HepG2 (cell line): ENCODE data around the gene PTPN5. TPM values are rescaled to one million over a fixed set of nuclear protein-coding genes. Genes with fewer than 3 reads are reported as not detected.

Experiments used
- ATAC-seq: fragments of 200-7000 bp; cut with Tn5 transposase; 3 replicates; pipeline ENCODE4 v1.9.1; 2020; ENCODE audit warnings: mild to moderate bottlenecking, moderate library complexity
- BruUV-seq: library from RNA; stranded (reverse); fragments of 400-500 nt; replicated peaks from 2 replicates; lab custom pipeline; 2021; lab: Mats Ljungman, UMichigan
- CTCF ChIA-PET: fragments of 300-600 bp; formaldehyde crosslinking; extraction: SDS; loops from one replicate; lab custom pipeline; 2021; ENCODE audit warnings: low total read pairs, inconsistent platforms, low intra/inter-chr PET ratio; lab: Yijun Ruan, JAX
- POLR2A ChIA-PET: fragments of 350-600 bp; sonication (Branson Sonifier 250); formaldehyde crosslinking; loops from one replicate; lab custom pipeline; 2020; ENCODE audit warnings: antibody characterized with exemption, inconsistent platforms; lab: Yijun Ruan, JAX
- DNase-seq: peaks from one replicate; pipeline ENCODE4 v3.0.0-alpha.2; 2015; ENCODE audit warnings: low spot score
- FAIRE-seq: peaks from 3 replicates; lab custom pipeline; 2011; peaks lifted over from hg19 to GRCh38; lab: Jason Lieb, UNC
- H2AFZ ChIP-seq: one replicate; pipeline ENCODE4 v1.6.1; 2011; ENCODE audit warnings: low read length, inconsistent platforms
- H3K27ac ChIP-seq: fragments of 300-600 bp; 3 replicates; pipeline ENCODE4 v1.8.0; 2011; ENCODE audit warnings: mixed run types, mild to moderate bottlenecking, mixed read lengths, low read length, inconsistent platforms; ENCODE audit not compliant: insufficient read depth; ENCODE audit errors: extremely low read length
- H3K27me3 ChIP-seq, 2 experiments: fragments of 200-600 bp in 1 of 2; 2 replicates in 1 of 2; 3 replicates in 1 of 2; pipeline versions ENCODE4 v1.6.0 to v1.8.0; 2011; ENCODE audit warnings: low read length in 2 of 2, mild to moderate bottlenecking in 2 of 2, moderate library complexity in 2 of 2, inconsistent platforms in 1 of 2; ENCODE audit not compliant: insufficient read depth in 2 of 2, control insufficient read depth in 1 of 2
- H3K36me3 ChIP-seq, 2 experiments: fragments of 200-600 bp in 1 of 2; replicated peaks in 1 of 2; 2 replicates in 1 of 2; 3 replicates in 1 of 2; pipeline versions ENCODE4 v1.5.1 to v1.8.0; 2011; ENCODE audit warnings: low read length in 2 of 2, inconsistent platforms in 1 of 2; ENCODE audit not compliant: insufficient read depth in 2 of 2, control insufficient read depth in 1 of 2
- H3K4me1 ChIP-seq: 2 replicates; pipeline ENCODE4 v1.5.1; 2012; ENCODE audit warnings: low read length, inconsistent platforms; ENCODE audit not compliant: insufficient read depth
- H3K4me2 ChIP-seq: 2 replicates; pipeline ENCODE4 v1.6.0; 2011; ENCODE audit warnings: low read depth, low read length, inconsistent platforms
- H3K4me3 ChIP-seq, 3 experiments: fragments of 200-600 bp in 1 of 3; sonication (generic), shearing (Covaris generic) in 1 of 3; replicated peaks in 1 of 3; 2 replicates each; pipeline ENCODE4 v1.5.1; 2011 to 2016; ENCODE audit warnings: low read length in 3 of 3, inconsistent platforms in 2 of 3, low read depth in 2 of 3, mild to moderate bottlenecking in 2 of 3, control low read depth in 1 of 3, mixed read lengths in 1 of 3; ENCODE audit not compliant: insufficient read depth in 1 of 3
- H3K79me2 ChIP-seq: one replicate; pipeline ENCODE4 v1.6.1; 2011; ENCODE audit warnings: low read length, inconsistent platforms; ENCODE audit not compliant: insufficient read depth
- H3K9ac ChIP-seq: 2 replicates; pipeline ENCODE4 v1.6.0; 2011; ENCODE audit warnings: mild to moderate bottlenecking, low read depth, low read length, inconsistent platforms; ENCODE audit not compliant: insufficient read depth
- H3K9me3 ChIP-seq: 2 replicates; pipeline ENCODE4 v1.5.1; 2012; ENCODE audit warnings: mild to moderate bottlenecking, low read length
- H4K20me1 ChIP-seq: 2 replicates; pipeline ENCODE4 v1.6.0; 2011; ENCODE audit warnings: inconsistent platforms, mild to moderate bottlenecking, low read length, moderate library complexity; ENCODE audit not compliant: insufficient read depth
- ISL2 ChIP-seq: sonication (generic); formaldehyde crosslinking; IDR thresholded peaks from 2 replicates; pipeline ENCODE4 v1.5.0; 2020; ENCODE audit warnings: missing genetic modification reagents
- KDM5B ChIP-seq: sonication (generic); formaldehyde crosslinking; IDR thresholded peaks from 2 replicates; pipeline ENCODE4 v1.4.0; 2020; ENCODE audit warnings: missing genetic modification reagents, mild to moderate bottlenecking, borderline replicate concordance
- NFYC ChIP-seq: IDR thresholded peaks from 2 replicates; pipeline ENCODE4 v1.6.1; 2016; ENCODE audit warnings: missing genetic modification reagents, missing compliant biosample characterization
- POLR2A ChIP-seq, 2 experiments: IDR thresholded peaks; 2 replicates each; pipeline ENCODE4 v1.6.1; 2011; ENCODE audit warnings: low read depth in 2 of 2, low read length in 2 of 2, mild to moderate bottlenecking in 1 of 2, moderate library complexity in 1 of 2; ENCODE audit not compliant: insufficient read depth in 1 of 2
- RFXAP ChIP-seq: sonication (generic); formaldehyde crosslinking; IDR thresholded peaks from 2 replicates; pipeline ENCODE4 v1.4.0; 2020; ENCODE audit warnings: missing genetic modification reagents, borderline replicate concordance
- SYNCRIP ChIP-seq: fragments of 200-400 bp; formaldehyde crosslinking; IDR thresholded peaks from 2 replicates; pipeline ENCODE4 v1.6.1; 2018; ENCODE audit warnings: mild to moderate bottlenecking, low read depth, low read length; ENCODE audit not compliant: insufficient read depth
- TCF12 ChIP-seq, 2 experiments: fragments of 450-650 bp in 1 of 2; sonication (generic) in 1 of 2; formaldehyde crosslinking in 1 of 2; IDR thresholded peaks; 2 replicates each; pipeline versions ENCODE4 v1.6.1 to v1.8.0; 2017 to 2022; ENCODE audit warnings: antibody characterized with exemption in 1 of 2, mild to moderate bottlenecking in 1 of 2, missing genetic modification reagents in 1 of 2, moderate library complexity in 1 of 2
- THAP11 ChIP-seq: IDR thresholded peaks from 2 replicates; pipeline ENCODE4 v1.6.1; 2016; ENCODE audit warnings: missing biosample characterization, missing genetic modification reagents
- TSC22D2 ChIP-seq: sonication (generic); formaldehyde crosslinking; IDR thresholded peaks from 2 replicates; pipeline ENCODE4 v1.5.1; 2020; ENCODE audit warnings: missing genetic modification reagents, mild to moderate bottlenecking, borderline replicate concordance
- ZNF343 ChIP-seq: sonication (generic); formaldehyde crosslinking; IDR thresholded peaks from 2 replicates; pipeline ENCODE4 v1.4.0; 2020; ENCODE audit warnings: mild to moderate bottlenecking, missing genetic modification reagents
- ZNF44 ChIP-seq: sonication (generic); formaldehyde crosslinking; IDR thresholded peaks from 2 replicates; pipeline ENCODE4 v1.5.1; 2020; ENCODE audit warnings: mild to moderate bottlenecking, missing genetic modification reagents
- WGBS: methylation state at CpG from one replicate; pipeline ENCODE4 v1.1.6; 2017; ENCODE audit warnings: low lambda C conversion rate; 5-methylcytosine and 5-hydroxymethylcytosine counted together
- in situ Hi-C: cut with HindIII; loops from 2 replicates; pipeline ENCODE4 v1.10.0; 2017; ENCODE audit warnings: low pct_unique_long_range_greater_than_20kb; ENCODE audit not compliant: extremely low pct_ligation_motif_present
- intact Hi-C: fragments of 100-400 bp; cut with micrococcal nuclease; formaldehyde crosslinking; loops from one replicate; pipeline ENCODE4 v1.10.0; 2022; ENCODE audit not compliant: unreplicated experiment
- polyA plus RNA-seq, 8 experiments: library from polyadenylated mRNA; depleted of rRNA in 3 of 8; stranded (reverse) in 7 of 8; unstranded in 1 of 8; fragments of >200 nt; fragmentation: Illumina TruSeq in 4 of 8; extraction: Trizol in 4 of 8; gene quantifications; 2 replicates each; pipeline versions ENCODE4 v1.2.1 to v1.2.3, GENCODE V29; 2011 to 2016; ENCODE audit warnings: low read depth in 4 of 8, missing spikeins in 1 of 8, mixed read lengths in 1 of 8; ENCODE audit not compliant: insufficient read depth in 1 of 8
- total RNA-seq, 5 experiments: library from RNA; depleted of rRNA; stranded (reverse); fragments of >200 nt; fragmentation: Illumina TruSeq; extraction: Trizol; gene quantifications; 2 replicates each; pipeline ENCODE4 v1.2.3, GENCODE V29; 2016; ENCODE audit warnings: low read depth in 1 of 5
- TF ChIP-seq, protein P1 (sequence below): sonication (generic); formaldehyde crosslinking; IDR thresholded peaks from 2 replicates; pipeline ENCODE4 v1.5.0; 2020; ENCODE audit warnings: mild to moderate bottlenecking, missing genetic modification reagents, borderline replicate concordance
- TF ChIP-seq, protein P2 (sequence below): sonication (generic); formaldehyde crosslinking; IDR thresholded peaks from 2 replicates; pipeline ENCODE4 v1.5.0; 2020; ENCODE audit warnings: mild to moderate bottlenecking, missing genetic modification reagents

The PTPN5 gene
- total and polyA plus RNA-seq, 2 of the 13 experiments (the other 11 are each of a cell fraction or from before 2014, with no cell fraction given) = not detected

DNA sequence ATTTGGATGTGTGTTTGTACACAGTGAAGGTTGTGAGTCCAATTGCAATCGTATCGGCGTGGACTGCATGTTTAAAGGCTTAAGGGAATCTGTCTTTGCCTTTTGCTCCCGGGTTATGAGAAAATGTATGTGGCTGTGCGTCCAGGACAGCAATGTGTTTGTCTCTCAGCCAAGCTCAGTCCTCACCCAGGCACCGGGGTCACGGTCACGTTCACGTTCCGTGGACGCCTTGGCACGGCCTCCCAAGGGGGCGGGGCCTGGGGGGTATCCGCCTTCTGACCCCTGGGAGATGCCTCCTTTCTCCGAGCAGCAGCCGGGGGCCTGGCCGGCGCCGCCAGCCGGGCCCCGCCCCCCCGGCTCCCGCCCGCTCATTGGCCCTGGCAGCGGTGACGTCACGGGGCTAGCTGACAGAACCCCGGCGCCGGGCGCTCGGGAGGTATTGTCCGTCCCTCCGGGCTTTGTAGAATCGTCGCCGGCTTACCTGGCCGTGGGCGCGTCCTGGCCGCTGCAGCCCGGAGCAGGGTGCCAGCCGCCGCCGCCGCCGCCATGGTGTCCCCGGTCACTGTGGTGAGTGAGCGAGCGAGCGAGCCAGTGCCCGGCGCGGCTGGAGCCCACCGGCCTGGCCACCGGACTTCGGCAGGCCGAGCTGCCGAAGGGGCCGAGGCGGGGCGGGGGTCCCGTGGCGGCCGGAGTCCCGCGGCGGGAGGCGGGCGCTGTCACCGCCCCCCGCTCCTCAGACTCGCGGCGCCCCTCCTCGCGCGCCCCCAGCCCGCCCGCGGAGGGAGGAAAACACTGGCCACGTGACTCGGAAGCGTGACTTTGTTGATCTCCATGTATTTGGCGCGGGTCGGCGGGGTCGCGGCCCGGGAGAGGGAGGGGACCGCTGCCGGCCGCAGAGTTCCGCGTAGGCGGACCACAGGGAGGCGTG, 93.0 kb downstream of the PTPN5 start, which contains the start of gene TMEM86A (continued):
- TF ChIP-seq THAP11 (CRISPR knock-in tag) (peak; percentile 32; the same call in 1 of the 2 replicates), NFYC (CRISPR knock-in tag) (peak; percentile 59), RFXAP (0 out of 2 replicates have a peak, but pooled peaks have one; percentile 26)

- no peak overlapping the region for H3K4me3 ChIP-seq
- CTCF ChIA-PET = no interaction called here
- H4K20me1 ChIP-seq = no peaks in the 10 kb centered on the region
- H3K4me1 ChIP-seq = peaks cover 16% of the 10 kb centered on the region
- POLR2A ChIA-PET = interaction anchor here (1.8 kb wide), 1 partner anchor 63 kb away, joined by 5 read pairs; the partner anchor contains the start of gene SPTY2D1
- H3K4me2 ChIP-seq = no peak overlapping the region
- no peak for FAIRE-seq
- no peaks in the 10 kb centered on the region for H3K79me2 ChIP-seq
- TF ChIP-seq, protein P1, sequence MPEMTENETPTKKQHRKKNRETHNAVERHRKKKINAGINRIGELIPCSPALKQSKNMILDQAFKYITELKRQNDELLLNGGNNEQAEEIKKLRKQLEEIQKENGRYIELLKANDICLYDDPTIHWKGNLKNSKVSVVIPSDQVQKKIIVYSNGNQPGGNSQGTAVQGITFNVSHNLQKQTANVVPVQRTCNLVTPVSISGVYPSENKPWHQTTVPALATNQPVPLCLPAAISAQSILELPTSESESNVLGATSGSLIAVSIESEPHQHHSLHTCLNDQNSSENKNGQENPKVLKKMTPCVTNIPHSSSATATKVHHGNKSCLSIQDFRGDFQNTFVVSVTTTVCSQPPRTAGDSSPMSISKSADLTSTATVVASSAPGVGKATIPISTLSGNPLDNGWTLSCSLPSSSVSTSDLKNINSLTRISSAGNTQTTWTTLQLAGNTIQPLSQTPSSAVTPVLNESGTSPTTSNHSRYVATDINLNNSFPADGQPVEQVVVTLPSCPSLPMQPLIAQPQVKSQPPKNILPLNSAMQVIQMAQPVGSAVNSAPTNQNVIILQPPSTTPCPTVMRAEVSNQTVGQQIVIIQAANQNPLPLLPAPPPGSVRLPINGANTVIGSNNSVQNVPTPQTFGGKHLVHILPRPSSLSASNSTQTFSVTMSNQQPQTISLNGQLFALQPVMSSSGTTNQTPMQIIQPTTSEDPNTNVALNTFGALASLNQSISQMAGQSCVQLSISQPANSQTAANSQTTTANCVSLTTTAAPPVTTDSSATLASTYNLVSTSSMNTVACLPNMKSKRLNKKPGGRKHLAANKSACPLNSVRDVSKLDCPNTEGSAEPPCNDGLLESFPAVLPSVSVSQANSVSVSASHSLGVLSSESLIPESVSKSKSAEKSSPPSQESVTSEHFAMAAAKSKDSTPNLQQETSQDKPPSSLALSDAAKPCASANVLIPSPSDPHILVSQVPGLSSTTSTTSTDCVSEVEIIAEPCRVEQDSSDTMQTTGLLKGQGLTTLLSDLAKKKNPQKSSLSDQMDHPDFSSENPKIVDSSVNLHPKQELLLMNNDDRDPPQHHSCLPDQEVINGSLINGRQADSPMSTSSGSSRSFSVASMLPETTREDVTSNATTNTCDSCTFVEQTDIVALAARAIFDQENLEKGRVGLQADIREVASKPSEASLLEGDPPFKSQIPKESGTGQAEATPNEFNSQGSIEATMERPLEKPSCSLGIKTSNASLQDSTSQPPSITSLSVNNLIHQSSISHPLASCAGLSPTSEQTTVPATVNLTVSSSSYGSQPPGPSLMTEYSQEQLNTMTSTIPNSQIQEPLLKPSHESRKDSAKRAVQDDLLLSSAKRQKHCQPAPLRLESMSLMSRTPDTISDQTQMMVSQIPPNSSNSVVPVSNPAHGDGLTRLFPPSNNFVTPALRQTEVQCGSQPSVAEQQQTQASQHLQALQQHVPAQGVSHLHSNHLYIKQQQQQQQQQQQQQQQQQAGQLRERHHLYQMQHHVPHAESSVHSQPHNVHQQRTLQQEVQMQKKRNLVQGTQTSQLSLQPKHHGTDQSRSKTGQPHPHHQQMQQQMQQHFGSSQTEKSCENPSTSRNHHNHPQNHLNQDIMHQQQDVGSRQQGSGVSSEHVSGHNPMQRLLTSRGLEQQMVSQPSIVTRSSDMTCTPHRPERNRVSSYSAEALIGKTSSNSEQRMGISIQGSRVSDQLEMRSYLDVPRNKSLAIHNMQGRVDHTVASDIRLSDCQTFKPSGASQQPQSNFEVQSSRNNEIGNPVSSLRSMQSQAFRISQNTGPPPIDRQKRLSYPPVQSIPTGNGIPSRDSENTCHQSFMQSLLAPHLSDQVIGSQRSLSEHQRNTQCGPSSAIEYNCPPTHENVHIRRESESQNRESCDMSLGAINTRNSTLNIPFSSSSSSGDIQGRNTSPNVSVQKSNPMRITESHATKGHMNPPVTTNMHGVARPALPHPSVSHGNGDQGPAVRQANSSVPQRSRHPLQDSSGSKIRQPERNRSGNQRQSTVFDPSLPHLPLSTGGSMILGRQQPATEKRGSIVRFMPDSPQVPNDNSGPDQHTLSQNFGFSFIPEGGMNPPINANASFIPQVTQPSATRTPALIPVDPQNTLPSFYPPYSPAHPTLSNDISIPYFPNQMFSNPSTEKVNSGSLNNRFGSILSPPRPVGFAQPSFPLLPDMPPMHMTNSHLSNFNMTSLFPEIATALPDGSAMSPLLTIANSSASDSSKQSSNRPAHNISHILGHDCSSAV (CRISPR knock-in tag) = no peak
- no peak for TF ChIP-seq ZNF343 (CRISPR knock-in tag)
- no peak for TF ChIP-seq TCF12 (IDR thresholded peaks at IDR 0.05)
- no peak for TF ChIP-seq TCF12 (CRISPR knock-in tag; IDR thresholded peaks at IDR 0.05)
- TF ChIP-seq, protein P2, sequence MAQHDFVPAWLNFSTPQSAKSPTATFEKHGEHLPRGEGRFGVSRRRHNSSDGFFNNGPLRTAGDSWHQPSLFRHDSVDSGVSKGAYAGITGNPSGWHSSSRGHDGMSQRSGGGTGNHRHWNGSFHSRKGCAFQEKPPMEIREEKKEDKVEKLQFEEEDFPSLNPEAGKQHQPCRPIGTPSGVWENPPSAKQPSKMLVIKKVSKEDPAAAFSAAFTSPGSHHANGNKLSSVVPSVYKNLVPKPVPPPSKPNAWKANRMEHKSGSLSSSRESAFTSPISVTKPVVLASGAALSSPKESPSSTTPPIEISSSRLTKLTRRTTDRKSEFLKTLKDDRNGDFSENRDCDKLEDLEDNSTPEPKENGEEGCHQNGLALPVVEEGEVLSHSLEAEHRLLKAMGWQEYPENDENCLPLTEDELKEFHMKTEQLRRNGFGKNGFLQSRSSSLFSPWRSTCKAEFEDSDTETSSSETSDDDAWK (CRISPR knock-in tag) = no peak
- no peak for TF ChIP-seq ISL2 (CRISPR knock-in tag)
- no peak for TF ChIP-seq ZNF44 (CRISPR knock-in tag)
- TF ChIP-seq POLR2A (IDR thresholded peaks at IDR 0.05; ENCODE audit: insufficient read depth in 1 of 2, low read depth in 2 of 2, low read length in 2 of 2) = no peak
- TF ChIP-seq TSC22D2 (CRISPR knock-in tag) = no peak
- no peak for TF ChIP-seq KDM5B (CRISPR knock-in tag)
- no peak for TF ChIP-seq SYNCRIP
- no peak overlapping the region for H3K27ac ChIP-seq
- no peaks in the 10 kb centered on the region for H3K9me3 ChIP-seq
- no peak overlapping the region for H3K9ac ChIP-seq
- in situ Hi-C loops (no loop called here), intact Hi-C loops (no loop called here)
- peaks cover 2 to 36% of the 10 kb centered on the region in 2 experiments; a peak in 2 of 5 replicates for H3K27me3 ChIP-seq
- no peaks in the 10 kb centered on the region for H3K36me3 ChIP-seq
- no peak for DNase-seq
- no peak overlapping the region for H2AFZ ChIP-seq
- BruUV-seq = no TSS peak
- no peak for ATAC-seq
- WGBS = 92% methylated on average over 4 of the region's 4 CpGs
Measured at GRCh38 chr11:18697576-18697975, 94.0 kb downstream of the PTPN5 start.
